SK-N-MC (cell line): ENCODE data around the gene CNPY1.

Experiments used
- EZH2 ChIP-seq: fragments of 200-600 bp; sonication (generic); IDR thresholded peaks from one replicate; pipeline ENCODE4 v1.6.1; 2017; ENCODE audit warnings: antibody characterized with exemption
- FOXP2 ChIP-seq: optimal IDR thresholded peaks from 2 replicates; pipeline ENCODE3; 2011; ENCODE audit warnings: mild to moderate bottlenecking, moderate library complexity; ENCODE audit not compliant: insufficient read depth; ENCODE audit errors: extremely low read length, control extremely low read depth
- POLR2AphosphoS5 ChIP-seq: IDR thresholded peaks from 2 replicates; pipeline ENCODE4 v1.6.1; 2012; ENCODE audit warnings: mild to moderate bottlenecking, low read depth, low read length, borderline replicate concordance

GRCh38 chr7:155532792-155533119 is 13.6 kb downstream of the CNPY1 start:
- TF ChIP-seq EZH2, result no peak
- no peak for TF ChIP-seq POLR2AphosphoS5
- TF ChIP-seq FOXP2, result no peak
